Left lobe of liver (tissue), 2 donors: ENCODE results near the gene CIDEC. TPM values are rescaled to one million over a fixed set of nuclear protein-coding genes. Genes with fewer than 3 reads are reported as not detected.

Experiments used
- ATAC-seq: fragments of 200-7000 bp; cut with Tn5 transposase; one replicate; pipeline ENCODE4 v1.9.1; 2020; ENCODE audit warnings: mild to moderate bottlenecking, moderate library complexity
- DNase-seq: peaks from one replicate; pipeline ENCODE4 v3.0.0-alpha.2; 2020; ENCODE audit warnings: low spot score
- total RNA-seq: library from RNA; stranded (reverse); gene quantifications from one replicate; pipeline ENCODE4 v1.2.1, GENCODE V29; 2021
- donor health status: DM: no; HTN: no; CAD: no; lungs with moderate emphysema.
- donor health status: DM: no; HTN: yes; CAD: no.

CIDEC gene
- total RNA-seq: 0.83 TPM

GRCh38 chr3:9879830-9880549 lies at the start of gene CIDEC:
TSS of gene CIDEC (minus strand) at chr3:9880253. CDS start at chr3:9878486, 1,767 bp downstream.
- ATAC-seq (no peak), DNase-seq (no peak)

GRCh38 chr3:9928158-9928557 lies 48.1 kb upstream of the CIDEC start:
- DNase-seq: no peak

GRCh38 chr3:9918261-9919038 lies 38.4 kb upstream of the CIDEC start:
- DNase-seq (no peak), ATAC-seq (no peak)

More at GRCh38 chr3:9928158-9928557, 48.1 kb upstream of the CIDEC start:
- no peak for ATAC-seq

- ATAC-seq (peak; percentile 17), DNase-seq (peak; percentile 63)
Observed at GRCh38 chr3:9917820-9918219, 37.8 kb upstream of the CIDEC start.

- DNase-seq (peak; percentile 93), ATAC-seq (peak; percentile 70)
Observed at GRCh38 chr3:9916734-9917680, 37.0 kb upstream of the CIDEC start, which contains the start of gene IL17RC. TSS of gene IL17RC (plus strand) at chr3:9917098. CDS start at chr3:9917316, 218 bp downstream.

- no peak for ATAC-seq
Observed at GRCh38 chr3:9916346-9916733, 36.3 kb upstream of the CIDEC start.

GRCh38 chr3:9915254-9916141 lies 35.4 kb upstream of the CIDEC start:
- ATAC-seq (peak; percentile 47), DNase-seq (peak; percentile 71)

More at GRCh38 chr3:9916346-9916733, 36.3 kb upstream of the CIDEC start:
- DNase-seq: no peak

- ATAC-seq (peak; percentile 2), DNase-seq (no peak)
Observed at GRCh38 chr3:9914559-9915253, 34.7 kb upstream of the CIDEC start.

GRCh38 chr3:9914011-9914410 lies 34.0 kb upstream of the CIDEC start:
- DNase-seq (peak; percentile 90), ATAC-seq (peak; percentile 42)

GRCh38 chr3:9913601-9914000 lies 33.5 kb upstream of the CIDEC start:
- ATAC-seq: peak; percentile 2
- peak; percentile 62 for DNase-seq

- ATAC-seq: peak; percentile 6
- peak; percentile 61 for DNase-seq
Observed at GRCh38 chr3:9912294-9912935, 32.4 kb upstream of the CIDEC start.

GRCh38 chr3:9911863-9912262 lies 31.8 kb upstream of the CIDEC start:
- ATAC-seq: no peak
- no peak for DNase-seq

GRCh38 chr3:9909221-9910013 lies 29.4 kb upstream of the CIDEC start:
- DNase-seq (peak; percentile 84), ATAC-seq (peak; percentile 70)

- peak; percentile 70 for ATAC-seq
Observed at GRCh38 chr3:9908286-9908685, 28.2 kb upstream of the CIDEC start.

GRCh38 chr3:9906480-9906879 lies 26.4 kb upstream of the CIDEC start:
- ATAC-seq (no peak), DNase-seq (no peak)

More at GRCh38 chr3:9908286-9908685, 28.2 kb upstream of the CIDEC start:
- DNase-seq: peak; percentile 85

GRCh38 chr3:9903904-9904303 lies 23.9 kb upstream of the CIDEC start:
- ATAC-seq (no peak), DNase-seq (no peak)

- ATAC-seq (no peak), DNase-seq (no peak)
Observed at GRCh38 chr3:9903238-9903624, 23.2 kb upstream of the CIDEC start.
